GM23338 (cell line): ENCODE results near the gene GRIA1.

Experiments
- CREB1 ChIP-seq: fragments of 250-450 bp; sonication (Bioruptor Pico); IDR thresholded peaks from 2 replicates; pipeline ENCODE4 v1.5.0; 2020; ENCODE audit warnings: low read depth, mild to moderate bottlenecking, moderate library complexity
- CTCF ChIP-seq, 2 experiments: fragments of 200-600 bp in 1 of 2; sonication (generic) in 1 of 2; conservative IDR thresholded peaks; 2 replicates each; pipeline versions ENCODE4 v1.5.1 to v1.6.1; 2016 to 2017; ENCODE audit warnings: antibody characterized with exemption in 2 of 2, low read depth in 2 of 2, mild to moderate bottlenecking in 2 of 2, moderate library complexity in 1 of 2
- EZH2 ChIP-seq: fragments of 200-600 bp; sonication (generic); IDR thresholded peaks from one replicate; pipeline ENCODE4 v1.8.0; 2017; ENCODE audit warnings: antibody characterized with exemption, mild to moderate bottlenecking, low read depth; ENCODE audit not compliant: unreplicated experiment
- EZH2phosphoT487 ChIP-seq: fragments of 200-600 bp; sonication (generic); IDR thresholded peaks from one replicate; pipeline ENCODE4 v1.8.1; 2018; ENCODE audit warnings: antibody characterized with exemption; ENCODE audit not compliant: unreplicated experiment
- NANOG ChIP-seq: IDR thresholded peaks from 2 replicates; pipeline ENCODE4 v1.6.1; 2016; ENCODE audit warnings: antibody characterized with exemption, borderline replicate concordance
- POLR2AphosphoS5 ChIP-seq: IDR thresholded peaks from 2 replicates; pipeline ENCODE4 v1.6.1; 2016; ENCODE audit warnings: antibody characterized with exemption, low read depth
- ZNF114 ChIP-seq: fragments of 250-450 bp; sonication (Bioruptor Pico); IDR thresholded peaks from 2 replicates; pipeline ENCODE4 v1.5.0; 2020; ENCODE audit warnings: mild to moderate bottlenecking, moderate library complexity
- TF ChIP-seq, protein P1 (sequence below): IDR thresholded peaks from one replicate; pipeline ENCODE4 v1.6.1; 2018; ENCODE audit warnings: antibody characterized with exemption; ENCODE audit not compliant: unreplicated experiment

DNA sequence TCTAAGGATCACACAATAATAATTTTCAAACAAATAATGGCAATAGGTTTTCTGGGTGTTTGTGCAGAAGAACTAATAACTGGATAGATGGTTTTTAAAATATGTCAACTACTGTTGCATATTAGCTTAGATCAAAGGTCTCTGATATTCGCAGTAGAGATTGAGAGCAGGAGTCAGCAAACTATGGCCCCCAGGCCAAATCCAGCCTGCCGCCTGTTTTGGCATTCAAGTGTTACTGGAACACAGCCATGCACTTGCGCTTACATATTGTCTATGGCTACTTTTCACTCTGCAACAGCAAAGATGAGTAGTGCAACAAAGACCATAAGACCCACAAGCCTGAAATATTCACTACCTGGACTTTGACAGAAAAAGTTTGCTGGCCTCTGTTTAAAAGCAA lies 260.8 kb downstream of the GRIA1 start:
- TF ChIP-seq EZH2 (no peak), CTCF (conservative IDR thresholded peaks at IDR 0.05; ENCODE audit: low read depth in 2 of 2) (no peak), POLR2AphosphoS5 (no peak), EZH2phosphoT487 (no peak), ZNF114 (CRISPR knock-in tag) (no peak), NANOG (no peak), CREB1 (CRISPR knock-in tag) (no peak)
- TF ChIP-seq, protein P1, sequence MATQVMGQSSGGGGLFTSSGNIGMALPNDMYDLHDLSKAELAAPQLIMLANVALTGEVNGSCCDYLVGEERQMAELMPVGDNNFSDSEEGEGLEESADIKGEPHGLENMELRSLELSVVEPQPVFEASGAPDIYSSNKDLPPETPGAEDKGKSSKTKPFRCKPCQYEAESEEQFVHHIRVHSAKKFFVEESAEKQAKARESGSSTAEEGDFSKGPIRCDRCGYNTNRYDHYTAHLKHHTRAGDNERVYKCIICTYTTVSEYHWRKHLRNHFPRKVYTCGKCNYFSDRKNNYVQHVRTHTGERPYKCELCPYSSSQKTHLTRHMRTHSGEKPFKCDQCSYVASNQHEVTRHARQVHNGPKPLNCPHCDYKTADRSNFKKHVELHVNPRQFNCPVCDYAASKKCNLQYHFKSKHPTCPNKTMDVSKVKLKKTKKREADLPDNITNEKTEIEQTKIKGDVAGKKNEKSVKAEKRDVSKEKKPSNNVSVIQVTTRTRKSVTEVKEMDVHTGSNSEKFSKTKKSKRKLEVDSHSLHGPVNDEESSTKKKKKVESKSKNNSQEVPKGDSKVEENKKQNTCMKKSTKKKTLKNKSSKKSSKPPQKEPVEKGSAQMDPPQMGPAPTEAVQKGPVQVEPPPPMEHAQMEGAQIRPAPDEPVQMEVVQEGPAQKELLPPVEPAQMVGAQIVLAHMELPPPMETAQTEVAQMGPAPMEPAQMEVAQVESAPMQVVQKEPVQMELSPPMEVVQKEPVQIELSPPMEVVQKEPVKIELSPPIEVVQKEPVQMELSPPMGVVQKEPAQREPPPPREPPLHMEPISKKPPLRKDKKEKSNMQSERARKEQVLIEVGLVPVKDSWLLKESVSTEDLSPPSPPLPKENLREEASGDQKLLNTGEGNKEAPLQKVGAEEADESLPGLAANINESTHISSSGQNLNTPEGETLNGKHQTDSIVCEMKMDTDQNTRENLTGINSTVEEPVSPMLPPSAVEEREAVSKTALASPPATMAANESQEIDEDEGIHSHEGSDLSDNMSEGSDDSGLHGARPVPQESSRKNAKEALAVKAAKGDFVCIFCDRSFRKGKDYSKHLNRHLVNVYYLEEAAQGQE = no peak
